NCI-H146 treated with DMSO at 0.1 percent for 48 hours (cell line): ENCODE data around the gene CFAP97.
"Not testable (repeated sequence)": the region's sequence is repeated elsewhere in the genome, so short reads cannot be mapped to it uniquely, and the experiment has no call there.

Source experiments
- DNase-seq: peaks from one replicate; lab custom pipeline; 2025; ENCODE audit not compliant: unreplicated experiment; lab: John Stamatoyannopoulos, UW

The CFAP97 gene

GRCh38 chr4:185203486-185204237 is at the start of gene CFAP97:
TSS of gene CFAP97 (minus strand) at chr4:185204000. CDS start at chr4:185191196, 12,804 bp downstream.
- peak; percentile 38 for DNase-seq

- DNase-seq, result no peak
These were observed 45.3 kb upstream of the CFAP97 start for GRCh38 chr4:185249105-185249504.

DNA sequence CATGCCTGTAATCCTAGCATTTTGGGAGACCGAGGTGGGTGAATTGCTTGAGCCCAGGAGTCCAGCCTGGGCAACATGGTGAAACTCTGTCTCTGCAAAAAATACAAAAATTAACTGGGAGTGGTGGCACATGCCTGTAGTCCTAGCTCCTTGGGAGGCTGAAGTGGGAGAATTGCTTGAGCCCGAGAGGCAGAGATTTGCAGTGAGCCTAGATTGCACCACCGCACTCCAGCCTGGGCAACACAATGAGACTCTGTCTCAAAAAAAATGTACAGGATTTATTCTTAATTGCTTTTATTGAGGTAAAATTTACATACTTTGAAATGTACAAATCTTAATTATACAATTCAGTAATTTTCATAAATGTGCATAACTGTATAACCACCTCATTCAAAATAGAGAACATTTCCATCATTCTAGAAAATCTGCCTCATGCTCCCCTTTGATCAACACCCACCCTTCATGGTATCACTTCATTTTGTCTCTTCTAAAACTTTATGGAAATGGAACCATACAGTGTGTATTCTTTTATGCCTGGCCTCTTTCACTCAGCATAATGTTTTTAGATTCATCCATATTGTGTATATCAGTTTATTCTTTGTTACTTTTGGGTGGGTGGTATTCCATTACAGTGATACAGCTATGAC is 44.7 kb upstream of the CFAP97 start:
- no peak for DNase-seq

- DNase-seq, result no peak
These were observed 43.4 kb upstream of the CFAP97 start for GRCh38 chr4:185247151-185247550.

DNA sequence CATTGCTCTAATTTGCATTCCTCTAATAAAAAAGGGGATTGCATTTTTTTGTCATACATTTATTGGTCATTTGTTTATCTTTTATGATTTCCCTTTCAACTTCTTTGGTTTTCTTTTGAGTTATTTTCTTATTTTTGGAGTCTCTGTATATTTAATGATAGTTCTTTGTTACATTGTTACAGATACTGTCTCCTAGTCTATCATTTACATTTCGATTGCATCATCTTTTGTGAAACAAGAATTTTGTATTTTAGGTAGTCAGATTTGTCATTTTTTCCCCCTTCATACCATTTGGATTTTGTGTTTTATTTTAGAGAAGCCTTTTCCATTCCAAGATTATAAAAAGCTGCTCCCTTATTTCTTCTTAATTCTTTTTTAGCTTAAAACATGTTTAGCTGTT is 42.7 kb upstream of the CFAP97 start:
- no peak for DNase-seq

DNA sequence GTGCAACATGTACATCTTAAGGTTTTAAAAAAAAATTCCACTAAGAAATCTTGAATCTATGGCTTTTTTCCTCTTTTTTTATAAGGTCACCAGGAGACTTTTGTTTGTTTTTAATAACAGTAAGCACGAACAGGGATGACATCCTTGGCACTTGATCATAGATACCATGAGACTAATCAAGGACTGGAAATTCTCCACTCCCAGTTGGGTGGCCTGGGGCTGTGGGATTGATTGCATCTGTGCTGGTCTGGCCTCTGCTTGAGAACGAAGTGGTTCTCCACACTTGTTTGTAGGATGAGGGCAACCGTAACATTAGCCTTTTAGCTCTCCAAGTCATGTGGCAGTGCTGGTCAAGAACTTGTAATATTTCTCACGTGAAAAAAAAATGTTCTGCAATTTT is 41.0 kb upstream of the CFAP97 start:
- no peak for DNase-seq

- no peak for DNase-seq
These were observed 40.1 kb upstream of the CFAP97 start for GRCh38 chr4:185243879-185244278.

DNA sequence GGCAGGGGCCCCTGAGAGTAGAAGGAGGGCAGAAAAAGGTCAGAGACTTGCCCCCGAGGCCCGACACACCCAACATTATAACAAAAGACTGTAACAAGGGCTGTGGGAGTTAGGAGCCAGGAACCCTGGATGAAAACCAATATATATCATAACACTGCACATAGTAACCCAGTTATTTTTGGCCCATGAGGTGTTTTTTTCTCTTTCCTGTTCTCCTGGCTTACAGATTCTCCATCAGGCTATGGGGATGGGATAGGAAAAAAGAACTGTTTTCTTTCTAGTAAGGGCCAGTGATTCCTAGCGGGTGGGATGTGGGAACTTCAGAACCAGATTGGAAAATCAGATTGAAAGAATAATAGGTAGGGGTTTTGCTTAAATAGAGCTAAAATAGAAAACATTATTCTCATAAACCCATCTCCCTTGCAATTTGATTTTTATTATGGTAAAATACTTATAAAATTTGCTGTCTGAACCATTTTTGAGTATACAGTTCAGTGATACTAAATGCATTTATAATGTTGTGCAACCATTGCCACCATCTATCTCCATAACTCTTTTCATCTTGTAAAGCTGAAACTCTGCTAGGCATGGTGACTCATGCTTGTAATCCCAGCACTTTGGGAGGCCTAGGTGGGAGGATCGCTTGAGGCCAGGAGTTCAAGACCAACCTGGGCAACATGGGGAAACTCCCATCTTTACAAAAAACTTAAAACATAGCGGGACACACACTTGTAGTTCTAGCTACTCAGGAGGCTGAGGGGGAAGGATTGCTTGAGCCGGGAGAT is 39.1 kb upstream of the CFAP97 start:
- DNase-seq, result no peak

- not testable (repeated sequence) for DNase-seq
These were observed 36.7 kb upstream of the CFAP97 start for GRCh38 chr4:185240486-185240885.

GRCh38 chr4:185238750-185239149 is 35.0 kb upstream of the CFAP97 start:
- DNase-seq, result no peak

- no peak for DNase-seq
These were observed 34.4 kb upstream of the CFAP97 start for GRCh38 chr4:185238215-185238681.

- DNase-seq, result no peak
These were observed 33.4 kb upstream of the CFAP97 start for GRCh38 chr4:185237175-185237574.

- DNase-seq, result peak; percentile 2
These were observed 32.2 kb upstream of the CFAP97 start for GRCh38 chr4:185235843-185236503.

DNA sequence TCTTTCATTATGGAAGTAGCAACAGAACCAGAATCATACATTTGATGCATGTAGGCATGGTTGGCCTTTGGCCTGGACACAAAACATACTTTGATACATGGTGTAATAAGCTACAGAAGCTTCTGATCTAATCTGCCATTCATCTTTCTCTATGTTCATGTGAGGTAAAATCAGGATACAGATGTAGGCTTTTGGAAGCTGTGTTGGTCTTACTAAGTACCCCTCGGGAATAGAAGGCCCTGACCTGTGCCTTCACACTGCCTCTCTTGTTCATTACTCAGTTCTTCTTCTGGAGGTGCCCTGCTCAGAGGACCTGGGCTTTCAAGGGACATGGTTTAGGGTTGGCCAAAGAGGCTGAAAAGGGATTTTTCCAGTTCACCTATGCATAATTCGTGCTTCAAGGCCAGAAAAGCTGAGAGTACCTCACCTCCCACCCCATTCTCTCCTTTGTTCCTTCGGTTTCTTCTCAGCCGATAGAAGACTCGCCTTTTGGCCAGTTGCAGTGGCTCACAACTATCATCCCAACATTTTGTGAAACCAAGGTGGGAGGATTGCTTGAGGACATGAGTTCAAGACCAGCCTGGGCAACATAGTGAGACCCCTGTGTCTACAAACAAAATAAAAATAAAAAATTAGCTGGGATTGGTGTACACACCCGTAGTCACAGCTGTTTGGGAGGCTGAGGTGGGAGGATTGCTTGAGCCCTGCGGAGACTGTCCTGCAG is 31.5 kb upstream of the CFAP97 start:
- DNase-seq, result no peak

DNA sequence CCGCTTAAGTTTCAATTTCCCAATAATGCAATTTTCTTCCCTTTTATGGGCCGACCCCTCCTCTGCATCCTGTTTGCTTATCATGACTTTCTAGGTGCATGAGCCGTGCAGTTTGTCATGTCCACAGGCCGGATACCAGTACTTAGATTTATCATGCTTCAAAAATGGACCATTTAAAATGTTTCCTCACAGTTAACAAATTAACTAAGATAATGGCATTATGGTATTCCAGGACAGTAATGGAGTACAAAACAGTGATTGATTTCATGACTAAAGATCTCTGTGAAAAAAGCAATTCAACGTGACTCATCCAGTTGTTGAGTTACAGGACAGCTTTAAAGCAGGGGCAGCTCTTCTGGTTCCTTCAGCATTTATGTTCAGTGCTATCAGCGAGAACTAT is 28.6 kb upstream of the CFAP97 start:
- no peak for DNase-seq

DNA sequence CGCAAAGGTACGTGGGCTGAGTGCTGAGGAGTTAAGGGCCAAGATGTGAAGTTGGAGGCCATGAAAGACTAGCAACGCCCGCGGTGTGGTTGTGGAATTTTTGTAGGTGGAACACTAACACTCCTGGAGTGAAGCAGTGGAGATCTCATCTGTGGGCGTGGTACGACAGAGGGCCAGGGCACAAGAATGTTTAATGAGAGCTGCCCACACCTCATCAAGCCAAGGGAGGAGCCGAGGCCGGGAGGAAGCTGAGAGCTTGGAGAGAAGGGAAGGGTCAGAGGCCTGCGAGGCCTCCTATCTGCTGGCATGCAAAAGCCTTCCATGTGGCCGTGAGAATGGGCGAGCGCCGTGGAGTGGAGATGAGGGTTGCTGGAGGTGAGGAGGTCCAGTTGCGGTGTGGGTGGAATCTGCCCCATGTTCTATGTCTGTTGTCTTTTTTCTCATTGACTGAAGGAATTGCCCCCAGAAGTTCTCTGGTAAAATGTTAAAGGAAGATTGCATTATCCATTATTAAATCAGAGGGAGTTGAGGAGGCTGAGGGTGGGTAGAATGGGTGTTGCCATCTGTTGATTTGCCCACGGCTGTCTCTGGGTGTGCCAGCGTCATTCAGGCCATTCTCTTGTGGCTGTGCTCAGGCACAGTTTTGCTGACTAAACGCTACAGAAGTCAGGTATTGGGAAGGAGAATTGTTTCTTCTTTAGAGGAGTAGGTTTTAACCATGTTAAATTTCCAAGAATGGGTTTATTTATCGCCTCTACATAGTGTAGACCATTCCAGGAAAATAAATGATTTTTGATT is 25.4 kb upstream of the CFAP97 start:
- no peak for DNase-seq

DNA sequence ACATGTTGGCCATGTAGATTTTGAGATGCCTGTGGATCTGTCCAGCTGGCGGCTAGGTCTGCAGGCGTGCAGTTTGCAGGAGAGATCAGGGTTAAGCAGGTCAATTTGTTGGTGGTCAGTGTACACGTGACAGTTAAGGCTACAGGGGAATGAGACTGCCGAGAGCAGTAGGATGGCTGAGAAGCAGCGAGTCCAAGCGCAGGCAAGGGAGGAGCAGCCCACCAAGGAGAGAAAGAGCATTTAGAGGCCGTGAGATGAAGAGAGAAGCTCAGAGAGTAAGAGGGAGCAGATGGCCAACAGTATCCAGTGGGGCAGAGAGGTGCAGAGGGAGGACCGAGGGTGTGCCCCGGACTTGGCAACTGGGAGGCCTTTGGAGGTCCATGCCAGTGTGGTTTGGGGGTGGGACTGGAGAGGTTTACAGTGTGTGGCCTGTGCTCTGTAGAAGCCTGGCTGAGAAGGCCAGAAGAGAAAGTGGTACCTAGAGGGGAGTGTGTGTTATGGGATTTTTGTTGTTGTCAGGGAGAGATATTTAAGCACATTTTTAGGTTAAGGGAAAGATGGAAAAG is 24.0 kb upstream of the CFAP97 start:
- no peak for DNase-seq

DNA sequence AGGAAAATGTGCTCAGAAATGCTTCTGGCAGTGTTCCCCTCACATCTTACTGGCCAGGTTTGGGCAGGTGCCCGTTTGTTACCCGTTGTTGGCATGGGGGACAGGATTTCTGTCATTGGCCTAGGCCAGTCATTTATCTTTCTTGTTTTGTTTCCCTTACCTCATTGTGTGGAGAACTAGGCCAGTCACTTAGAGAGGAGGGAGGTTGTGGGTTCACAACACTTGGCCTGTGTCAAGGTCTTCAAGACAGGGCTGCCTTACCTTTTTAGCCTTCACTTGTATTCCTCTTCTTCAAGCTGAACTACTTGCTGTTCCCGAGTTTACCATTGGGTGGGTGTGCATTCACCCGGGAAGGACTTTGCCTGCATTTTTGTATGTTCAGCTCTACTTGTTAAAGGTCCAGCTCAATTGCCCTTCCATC is 23.3 kb upstream of the CFAP97 start:
- no peak for DNase-seq

DNA sequence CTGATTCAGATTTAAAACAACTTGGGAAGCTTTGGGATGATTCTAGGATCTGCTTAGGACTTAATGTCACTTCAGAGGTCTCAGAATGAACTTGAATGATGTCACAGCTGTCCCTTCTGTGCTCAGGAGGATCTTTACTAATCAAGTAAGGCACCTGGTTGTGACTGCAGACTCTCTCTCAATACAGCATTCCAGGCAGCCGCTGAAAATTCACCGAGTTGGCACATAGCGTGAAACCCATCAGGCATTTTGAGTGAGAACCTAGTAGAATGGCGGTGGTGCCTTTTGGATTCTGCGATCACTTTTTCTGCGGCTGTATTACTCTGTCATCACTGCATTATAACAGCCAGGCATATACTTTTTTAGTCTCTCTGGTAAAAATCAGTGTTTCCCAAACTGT is 22.1 kb upstream of the CFAP97 start:
- no peak for DNase-seq
